Glutamatergic neuron (in vitro differentiated cells): ENCODE data around the gene COMMD7. TPM values are rescaled to one million over a fixed set of nuclear protein-coding genes. Genes with fewer than 3 reads are reported as not detected.
A peak's percentile ranks its signal among the peaks of the same experiment; 100 is the strongest.
"Not testable (repeated sequence)": the region's sequence is repeated elsewhere in the genome, so short reads cannot be mapped to it uniquely, and the experiment has no call there.

ENCODE experiments used
- DNase-seq: peaks from one replicate; pipeline ENCODE4 v3.0.0; 2022
- H3K27ac Mint-ChIP-seq: one replicate; pipeline ENCODE4 v1.8.0; 2020; ENCODE audit warnings: mild to moderate bottlenecking, mixed read lengths, inconsistent platforms; ENCODE audit not compliant: unreplicated experiment
- H3K27me3 Mint-ChIP-seq: one replicate; pipeline ENCODE4 v1.8.0; 2020; ENCODE audit warnings: mild to moderate bottlenecking, moderate library complexity, mixed read lengths, inconsistent platforms; ENCODE audit not compliant: unreplicated experiment
- H3K36me3 Mint-ChIP-seq: one replicate; pipeline ENCODE4 v1.8.0; 2020; ENCODE audit warnings: mild to moderate bottlenecking, mixed read lengths, inconsistent platforms; ENCODE audit not compliant: unreplicated experiment
- H3K4me1 Mint-ChIP-seq: one replicate; pipeline ENCODE4 v1.8.0; 2020; ENCODE audit warnings: mild to moderate bottlenecking, low read depth, mixed read lengths, inconsistent platforms; ENCODE audit not compliant: unreplicated experiment
- H3K4me3 Mint-ChIP-seq: one replicate; pipeline ENCODE4 v1.8.0; 2020; ENCODE audit warnings: mild to moderate bottlenecking, mixed read lengths, inconsistent platforms; ENCODE audit not compliant: unreplicated experiment
- H3K9me3 Mint-ChIP-seq: one replicate; pipeline ENCODE4 v1.8.0; 2020; ENCODE audit warnings: mild to moderate bottlenecking, moderate library complexity, mixed read lengths, inconsistent platforms; ENCODE audit not compliant: unreplicated experiment
- CTCF ChIP-seq: fragments of 200-600 bp; sonication (generic); IDR thresholded peaks from one replicate; pipeline ENCODE4 v1.5.0; 2021; ENCODE audit not compliant: partially characterized antibody, unreplicated experiment
- total RNA-seq: library from RNA; stranded (reverse); fragmentation: NEBNext Ultra II Directional; extraction: Animal tissue kit (Norgen Biotek cat#: 25700); gene quantifications from one replicate; pipeline ENCODE4 v1.2.1, GENCODE V29; 2021; ENCODE audit not compliant: unreplicated experiment

Gene COMMD7
- total RNA-seq, 1 donor from 2014 or later = 71.5 TPM

- Mint-ChIP-seq H3K4me1 (peaks cover 20% of the 10 kb centered on the region), H3K27ac (no peak overlapping the region), H3K4me3 (no peak overlapping the region), H3K36me3 (no peaks in the 10 kb centered on the region), H3K9me3 (no peaks in the 10 kb centered on the region), H3K27me3 (peaks cover 6% of the 10 kb centered on the region)
- no peak for DNase-seq
- TF ChIP-seq CTCF = no peak
Observed at GRCh38 chr20:32775336-32775991, 32.2 kb upstream of the COMMD7 start.

GRCh38 chr20:32773855-32774254 lies 30.6 kb upstream of the COMMD7 start:
- H3K36me3 Mint-ChIP-seq = no peaks in the 10 kb centered on the region
- no peak overlapping the region for H3K4me3 Mint-ChIP-seq
- H3K9me3 Mint-ChIP-seq = no peaks in the 10 kb centered on the region
- peaks cover 8% of the 10 kb centered on the region for H3K27me3 Mint-ChIP-seq
- DNase-seq = no peak
- no peak overlapping the region for H3K27ac Mint-ChIP-seq
- peaks cover 11% of the 10 kb centered on the region for H3K4me1 Mint-ChIP-seq
- TF ChIP-seq CTCF = no peak

- no peak overlapping the region for H3K4me3 Mint-ChIP-seq
- no peak overlapping the region for H3K27ac Mint-ChIP-seq
- H3K27me3 Mint-ChIP-seq = peaks cover 6% of the 10 kb centered on the region
- peaks cover 11% of the 10 kb centered on the region for H3K4me1 Mint-ChIP-seq
- DNase-seq = no peak
- no peaks in the 10 kb centered on the region for H3K36me3 Mint-ChIP-seq
- no peak for TF ChIP-seq CTCF
- H3K9me3 Mint-ChIP-seq = peaks cover 1% of the 10 kb centered on the region
Observed at GRCh38 chr20:32773223-32773622, 30.0 kb upstream of the COMMD7 start.

DNA sequence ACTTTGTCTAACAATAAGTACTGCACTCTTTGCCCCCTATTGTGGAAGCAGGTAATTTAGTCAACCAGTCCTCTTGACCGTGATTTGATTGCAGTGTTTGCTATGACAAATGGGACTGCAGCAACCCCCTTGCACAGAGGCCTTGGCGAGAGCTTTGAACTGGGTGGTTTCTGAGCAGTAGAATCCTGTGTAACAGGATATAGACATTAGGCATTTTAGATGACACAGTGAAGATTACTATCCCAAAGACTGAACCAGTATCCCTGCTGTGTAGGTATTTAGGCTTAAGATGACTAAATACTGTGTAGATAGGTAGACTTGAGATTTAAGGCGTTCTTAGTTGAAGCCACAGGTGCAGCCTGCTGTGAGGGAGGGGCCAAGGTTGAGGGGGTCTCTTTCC lies 28.8 kb upstream of the COMMD7 start:
- TF ChIP-seq CTCF = no peak
- DNase-seq = no peak
- Mint-ChIP-seq H3K9me3 (peaks cover 1% of the 10 kb centered on the region), H3K36me3 (no peaks in the 10 kb centered on the region), H3K27ac (no peak overlapping the region), H3K4me3 (no peak overlapping the region), H3K4me1 (peaks cover 11% of the 10 kb centered on the region), H3K27me3 (peaks cover 6% of the 10 kb centered on the region)

DNA sequence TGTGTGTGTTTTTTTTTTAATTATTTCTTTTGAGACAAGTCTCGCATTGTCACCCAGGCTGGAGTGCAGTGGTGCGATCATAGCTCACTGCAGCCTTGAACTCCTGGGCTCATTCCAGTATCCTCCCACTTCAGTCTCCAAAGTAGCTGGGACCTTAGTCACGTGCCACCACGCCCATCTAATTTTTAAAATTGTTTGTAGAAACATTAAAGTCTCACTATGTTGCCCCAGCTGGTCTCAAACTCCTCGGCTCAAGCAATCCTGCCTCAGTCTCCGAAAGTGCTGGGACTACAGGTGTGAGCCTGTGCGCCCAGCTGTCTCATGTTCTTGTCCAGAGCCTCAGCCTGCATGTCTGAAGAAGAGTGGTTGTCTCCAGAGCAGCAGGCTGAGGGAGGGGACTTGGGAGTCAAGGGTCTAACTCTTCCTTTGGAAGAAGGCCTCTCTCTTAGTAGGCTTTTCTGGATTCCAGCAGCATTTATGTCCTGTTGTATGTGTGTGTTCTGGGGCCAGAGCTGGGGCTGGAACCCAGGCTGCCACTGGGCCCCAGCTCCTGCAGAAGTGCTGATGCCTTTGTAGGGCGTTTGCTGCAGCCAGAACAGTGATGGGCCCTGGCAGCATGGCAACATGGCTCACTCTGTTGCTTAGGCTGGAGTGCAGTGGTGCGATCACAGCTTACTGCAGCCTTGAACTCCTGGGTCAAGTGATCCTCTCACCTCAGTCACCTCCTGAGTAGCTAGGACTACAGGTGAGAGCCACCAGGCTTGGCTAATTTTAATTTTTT lies 24.3 kb upstream of the COMMD7 start:
- H3K9me3 Mint-ChIP-seq = peaks cover 10% of the 10 kb centered on the region
- no peak overlapping the region for H3K27ac Mint-ChIP-seq

DNA sequence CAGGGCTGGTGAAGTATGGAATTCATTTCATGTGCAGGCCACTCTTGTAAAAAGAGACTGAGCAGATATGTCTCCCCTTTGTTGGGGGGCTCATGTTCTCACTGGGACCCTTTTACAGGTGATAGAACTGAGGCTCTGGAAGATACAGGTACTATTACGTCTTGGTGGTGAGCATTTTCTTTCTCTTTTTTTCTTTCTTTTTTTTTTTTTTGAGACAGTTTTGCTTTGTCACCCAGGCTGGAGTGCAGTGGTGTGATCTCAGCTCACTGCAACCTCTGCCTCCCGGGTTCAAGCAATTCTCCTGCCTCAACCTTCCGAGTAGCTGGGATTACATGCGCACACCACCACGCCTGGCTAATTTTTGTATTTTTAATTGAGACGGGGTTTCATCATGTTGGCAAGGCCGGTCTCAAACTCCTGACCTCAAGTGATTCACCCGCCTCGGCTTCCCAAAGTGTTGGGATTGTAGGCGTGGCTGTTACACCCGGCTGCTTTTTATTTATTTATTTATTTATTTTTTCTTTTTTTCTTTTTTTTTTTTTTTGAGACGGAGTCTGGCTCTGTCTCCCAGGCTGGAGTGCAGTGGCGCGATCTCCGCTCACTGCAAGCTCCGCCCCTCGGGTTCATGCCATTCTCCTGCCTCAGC lies 22.1 kb upstream of the COMMD7 start:
- H3K4me3 Mint-ChIP-seq = peak overlapping the region; percentile 25
- not testable (repeated sequence) for H3K27ac Mint-ChIP-seq, H3K36me3 Mint-ChIP-seq, DNase-seq
- peaks cover 15% of the 10 kb centered on the region for H3K9me3 Mint-ChIP-seq
- H3K4me1 Mint-ChIP-seq = peaks cover 13% of the 10 kb centered on the region
- H3K27me3 Mint-ChIP-seq = peaks cover 23% of the 10 kb centered on the region

More for the DNA sequence above, 24.3 kb upstream of the COMMD7 start:
- no peaks in the 10 kb centered on the region for H3K36me3 Mint-ChIP-seq
- peaks cover 13% of the 10 kb centered on the region for H3K4me1 Mint-ChIP-seq
- no peak for TF ChIP-seq CTCF
- no peak overlapping the region for H3K4me3 Mint-ChIP-seq
- peaks cover 16% of the 10 kb centered on the region for H3K27me3 Mint-ChIP-seq
- no peak for DNase-seq
